Right cardiac atrium (tissue), 5 donors: Measurements from ENCODE around the gene MTAP. TPM values are rescaled to one million over a fixed set of nuclear protein-coding genes. Genes with fewer than 3 reads are reported as not detected.
"Not testable (repeated sequence)": the region's sequence is repeated elsewhere in the genome, so short reads cannot be mapped to it uniquely, and the experiment has no call there.

Experiments used
- ATAC-seq, 2 donors: fragments of 200-7000 bp; cut with Tn5 transposase; one replicate each; pipeline versions ENCODE4 v1.8.0 to v1.9.1; 2020; ENCODE audit warnings: moderate library complexity in 2 of 2, mild to moderate bottlenecking in 1 of 2
- DNase-seq, 3 donors: peaks; one replicate each; pipeline ENCODE4 v3.0.0-alpha.2; 2020
- H3K27ac ChIP-seq: one replicate; pipeline ENCODE4 v1.5.1; 2013; ENCODE audit warnings: mild to moderate bottlenecking, low read length, control low read depth, moderate library complexity
- H3K27me3 ChIP-seq: one replicate; pipeline ENCODE4 v1.6.1; 2013; ENCODE audit not compliant: control insufficient read depth, insufficient read depth
- H3K4me1 ChIP-seq: one replicate; pipeline ENCODE4 v1.6.1; 2013; ENCODE audit warnings: low read length; ENCODE audit not compliant: control insufficient read depth, insufficient read depth
- H3K4me3 ChIP-seq: one replicate; pipeline ENCODE4 v1.5.1; 2013; ENCODE audit warnings: low read length, control low read depth
- H3K9me3 ChIP-seq: one replicate; pipeline ENCODE4 v1.6.1; 2013; ENCODE audit warnings: low read length; ENCODE audit not compliant: control insufficient read depth
- WGBS: extraction: QIAGEN DNeasy Blood & Tissue Kit; methylation state at CpG from one replicate; pipeline ENCODE4 v1.1.7; 2013; 5-methylcytosine and 5-hydroxymethylcytosine counted together
- intact Hi-C, 4 donors: fragments of 100-400 bp; cut with DNase I; formaldehyde crosslinking; loops; one replicate each; pipeline versions ENCODE4 v1.11.0 to v1.14.0; 2022 to 2023
- polyA plus RNA-seq: library from polyadenylated mRNA; stranded (reverse); fragments of 200-250 nt; gene quantifications from one replicate; pipeline ENCODE4 v1.2.3, GENCODE V29; 2013
- total RNA-seq, 4 donors: library from RNA; stranded (reverse); fragmentation: NEBNext Ultra II Directional; extraction: Animal tissue kit (Norgen Biotek cat#: 25700); gene quantifications; one replicate each; pipeline ENCODE4 v1.2.1, GENCODE V29; 2021
- donor health status: healthy with polysubstance abuse.
- donor health status: DM: no; HTN: yes; CAD: no.
- donor health status: DM: no; HTN: no; CAD: no.
- donor health status: DM: no; HTN: yes; CAD: no; lungs with severe emphysema.
- donor health status: DM: yes; HTN: yes; CAD: no.

The MTAP gene
- total and polyA plus RNA-seq, 5 donors, result 7.4 to 22.3 (median 22.2) TPM

DNA sequence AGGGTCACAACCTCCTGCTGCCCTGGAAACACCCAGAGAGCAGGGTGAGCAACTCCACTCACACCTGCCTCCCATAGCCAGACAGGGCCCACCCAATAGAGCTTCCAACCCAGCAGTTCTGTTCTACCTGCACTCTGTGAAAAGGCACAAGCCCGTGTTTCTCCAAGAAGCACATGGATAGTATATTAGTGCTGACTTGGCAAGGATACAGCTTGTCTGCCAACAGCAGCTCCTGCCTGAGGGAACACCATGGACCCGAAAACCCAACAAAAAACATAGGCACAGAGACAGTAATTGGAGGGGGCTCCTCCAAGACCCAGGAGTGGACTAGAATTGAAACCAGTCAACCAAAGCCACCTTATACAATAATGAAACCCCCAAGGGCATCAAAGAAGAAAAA, 143.2 kb downstream of the MTAP start:
- Histone ChIP-seq H3K4me1 (no peaks in the 10 kb centered on the region), H3K4me3 (no peak overlapping the region), H3K27ac (no peak overlapping the region), H3K27me3 (no peaks in the 10 kb centered on the region), H3K9me3 (no peaks in the 10 kb centered on the region)
- WGBS, result 85% methylated on average over 2 of the region's 2 CpGs
- intact Hi-C loops, result no loop called here
- ATAC-seq (no peak), DNase-seq (no peak)

DNA sequence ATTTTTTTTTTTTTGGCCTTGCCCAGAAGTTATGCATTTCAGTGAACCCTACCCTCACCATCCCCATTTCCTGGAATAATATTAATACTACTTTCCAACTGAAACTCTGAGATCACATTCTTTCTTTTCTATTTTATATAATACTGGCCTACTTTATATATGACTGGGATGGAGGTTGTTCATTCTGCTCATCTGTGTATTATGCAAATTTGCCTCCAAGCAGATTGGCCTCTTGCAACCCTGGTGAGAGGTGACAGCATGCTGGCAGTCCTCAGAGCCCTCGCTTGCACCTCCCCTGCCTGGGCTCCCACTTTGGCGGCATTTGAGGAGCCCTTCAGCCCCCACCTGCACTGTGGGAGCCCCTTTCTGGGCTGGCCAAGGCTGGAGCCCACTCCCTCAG, 156.4 kb downstream of the MTAP start:
- H3K4me3 ChIP-seq, result no peak overlapping the region
- no peak overlapping the region for H3K27ac ChIP-seq
- 87% methylated on average over 2 of the region's 2 CpGs for WGBS
- no peaks in the 10 kb centered on the region for H3K27me3 ChIP-seq
- H3K9me3 ChIP-seq, result no peaks in the 10 kb centered on the region
- no peak for ATAC-seq
- DNase-seq, result no peak
- no peaks in the 10 kb centered on the region for H3K4me1 ChIP-seq
- intact Hi-C loops, result no loop called here

GRCh38 chr9:21959268-21959667, 156.8 kb downstream of the MTAP start:
- intact Hi-C loops, H3K27me3 ChIP-seq, H3K4me1 ChIP-seq, DNase-seq, H3K4me3 ChIP-seq, H3K9me3 ChIP-seq, H3K27ac ChIP-seq, ATAC-seq: not testable (repeated sequence)
- WGBS, result 95% methylated on average over 32 of the region's 33 CpGs

DNA sequence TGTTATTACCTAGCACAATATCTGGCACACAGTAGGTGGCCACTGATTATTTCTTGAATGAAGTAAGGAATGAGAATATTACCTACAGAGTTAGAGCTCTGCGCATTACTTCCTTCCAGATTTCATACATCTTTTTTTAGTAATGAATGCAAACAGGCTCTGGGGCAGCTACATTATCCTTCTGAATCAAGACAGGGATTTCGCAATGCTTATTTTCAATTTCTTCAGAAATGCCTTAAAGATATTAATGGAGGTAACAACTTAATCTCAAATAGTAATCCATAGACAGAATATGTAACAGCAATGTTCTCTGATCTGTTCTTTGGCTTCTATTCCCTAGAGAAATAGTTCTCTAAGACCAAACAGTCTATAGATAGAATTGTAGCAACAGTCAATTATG, 159.1 kb downstream of the MTAP start:
- ATAC-seq (no peak), DNase-seq (no peak)
- H3K27ac ChIP-seq, result no peak overlapping the region
- H3K27me3 ChIP-seq, result no peaks in the 10 kb centered on the region
- intact Hi-C loops, result no loop called here
- H3K4me1 ChIP-seq, result no peaks in the 10 kb centered on the region
- no peaks in the 10 kb centered on the region for H3K9me3 ChIP-seq
- 94% methylated on average over 2 of the region's 2 CpGs for WGBS
- no peak overlapping the region for H3K4me3 ChIP-seq

DNA sequence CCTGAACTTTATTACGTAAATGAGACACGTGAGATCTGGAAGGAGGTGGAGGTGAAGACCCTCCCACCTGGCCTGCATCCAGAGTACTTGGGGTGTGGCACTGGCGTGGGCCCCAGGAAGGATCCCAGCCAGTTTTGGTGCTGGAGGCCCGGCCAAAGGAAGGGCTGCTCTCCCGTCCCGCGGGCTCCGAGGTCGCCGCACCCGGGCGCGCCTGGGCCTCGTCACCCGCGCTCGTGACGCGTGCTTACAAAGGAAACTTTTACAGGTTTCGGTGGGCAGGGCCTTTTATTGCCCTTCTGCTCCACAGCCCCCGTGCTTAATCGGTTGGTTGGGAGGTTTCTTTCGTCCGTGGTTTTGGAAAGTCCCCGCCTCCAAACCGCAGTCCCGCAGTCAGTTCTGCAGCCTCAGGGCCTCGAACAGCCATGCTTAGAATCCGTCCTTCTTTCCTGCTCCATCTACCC, 162.5 kb downstream of the MTAP start:
- H3K4me3 ChIP-seq, result peak overlapping the region; percentile 11
- peak in 1 of 2 donors; percentile 41 for ATAC-seq
- 2% methylated on average over 29 of the region's 29 CpGs for WGBS

DNA sequence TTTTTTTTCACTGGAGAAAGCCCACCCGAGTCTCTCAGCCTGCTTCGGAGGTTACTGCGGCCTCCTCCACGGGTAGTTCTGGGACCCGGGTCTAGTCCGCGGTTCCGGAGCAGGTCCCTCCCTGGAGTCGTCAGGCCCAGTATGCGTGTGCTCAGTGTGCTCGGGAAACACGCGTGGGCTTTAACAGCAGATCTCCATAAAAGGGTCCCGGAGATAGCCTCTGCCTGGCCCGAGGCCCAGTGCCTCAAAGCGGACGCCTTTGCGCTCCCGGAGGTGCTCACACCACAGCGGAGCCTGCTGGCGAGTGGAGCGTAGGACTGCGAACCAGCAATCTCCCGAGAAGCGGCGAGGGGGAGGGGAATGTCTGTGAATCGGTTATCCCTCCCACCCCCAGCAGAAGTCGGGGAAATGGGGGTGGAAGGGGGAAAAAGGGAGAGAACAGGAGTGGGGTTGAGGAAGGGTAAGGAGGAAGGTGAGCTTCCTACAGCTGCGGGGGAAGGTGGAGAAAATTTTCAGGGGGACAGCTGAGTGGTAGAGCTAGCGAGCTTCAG, 163.0 kb downstream of the MTAP start:
- H3K4me1 ChIP-seq, result no peaks in the 10 kb centered on the region
- H3K4me3 ChIP-seq, result peak overlapping the region; percentile 11
- intact Hi-C loops, result no loop called here
- WGBS, result 1% methylated on average over 30 of the region's 30 CpGs
- H3K27me3 ChIP-seq, result no peaks in the 10 kb centered on the region
- H3K27ac ChIP-seq, result no peak overlapping the region
- peak; percentile 64 to 68 for ATAC-seq
- peak in 2 of 3 donors; percentile 47 to 65 for DNase-seq
- peaks cover 3% of the 10 kb centered on the region for H3K9me3 ChIP-seq

More for the DNA sequence above, 162.5 kb downstream of the MTAP start:
- Histone ChIP-seq H3K9me3 (peaks cover 3% of the 10 kb centered on the region), H3K4me1 (no peaks in the 10 kb centered on the region), H3K27ac (no peak overlapping the region), H3K27me3 (no peaks in the 10 kb centered on the region)
- intact Hi-C loops, result no loop called here
- peak in 1 of 3 donors; percentile 24 for DNase-seq

DNA sequence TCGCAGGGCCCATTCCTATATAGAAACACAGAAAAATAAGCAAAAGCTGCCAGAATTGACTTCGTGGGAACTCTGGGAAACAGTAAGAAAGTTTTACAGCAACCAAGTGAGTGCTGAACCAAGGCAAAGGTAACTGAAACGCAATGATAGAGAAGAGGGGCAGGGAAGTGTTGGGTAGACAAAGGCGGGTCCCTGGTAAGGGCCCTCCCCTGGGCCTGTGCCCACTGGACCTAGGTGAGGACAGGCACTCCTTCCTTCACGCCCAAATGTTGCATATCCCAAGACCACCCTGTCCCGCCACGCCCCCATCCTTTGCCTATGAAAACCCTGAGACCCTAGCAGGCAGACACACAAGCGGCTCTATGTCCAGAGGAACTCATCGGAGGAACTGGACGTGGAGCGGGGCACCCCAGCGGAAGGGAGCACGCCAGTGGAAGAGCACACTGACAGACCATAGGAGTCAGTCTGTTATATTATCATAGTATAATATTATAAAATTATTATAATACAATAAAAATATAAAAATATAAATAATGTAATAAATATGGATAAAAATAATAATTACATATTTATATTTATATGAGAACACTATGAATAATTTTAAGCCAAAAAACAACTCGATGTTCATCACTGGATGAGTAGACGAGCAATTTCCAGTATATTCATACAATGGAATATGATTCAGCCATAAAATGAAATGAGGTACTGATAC, 163.9 kb downstream of the MTAP start:
- WGBS, result 11% methylated on average over 15 of the region's 15 CpGs
- intact Hi-C loops, result no loop called here
- Histone ChIP-seq H3K27ac (no peak overlapping the region), H3K27me3 (no peaks in the 10 kb centered on the region), H3K4me3 (no peak overlapping the region), H3K9me3 (peaks cover 3% of the 10 kb centered on the region), H3K4me1 (no peaks in the 10 kb centered on the region)
- DNase-seq (no peak), ATAC-seq (no peak)

DNA sequence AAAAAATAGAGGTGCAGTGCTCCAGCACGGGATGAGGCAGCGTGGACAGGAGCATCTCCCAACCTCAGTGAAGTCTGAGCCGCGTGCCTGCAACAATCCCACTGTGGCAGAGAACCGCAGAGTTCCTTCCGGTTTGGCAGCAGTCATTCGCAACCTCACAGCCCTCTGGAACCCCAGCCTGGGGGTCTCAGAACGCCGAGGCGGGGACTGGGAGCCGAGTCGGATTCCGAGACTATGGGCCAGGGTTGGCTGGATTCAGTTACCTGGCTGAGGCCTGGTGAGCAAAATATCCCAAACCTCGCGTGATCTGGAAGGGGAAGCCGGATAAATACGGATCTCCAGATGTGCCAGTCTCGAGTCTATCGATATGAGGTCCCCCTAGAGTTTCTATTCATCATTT, 164.7 kb downstream of the MTAP start:
- H3K4me3 ChIP-seq, result peak overlapping the region; percentile 10
- H3K9me3 ChIP-seq, result peaks cover 3% of the 10 kb centered on the region
- no peak for DNase-seq
- peaks cover 2% of the 10 kb centered on the region for H3K27me3 ChIP-seq
- H3K4me1 ChIP-seq, result no peaks in the 10 kb centered on the region
- no peak for ATAC-seq
- 9% methylated on average over 19 of the region's 19 CpGs for WGBS
- H3K27ac ChIP-seq, result no peak overlapping the region
- intact Hi-C loops, result no loop called here

DNA sequence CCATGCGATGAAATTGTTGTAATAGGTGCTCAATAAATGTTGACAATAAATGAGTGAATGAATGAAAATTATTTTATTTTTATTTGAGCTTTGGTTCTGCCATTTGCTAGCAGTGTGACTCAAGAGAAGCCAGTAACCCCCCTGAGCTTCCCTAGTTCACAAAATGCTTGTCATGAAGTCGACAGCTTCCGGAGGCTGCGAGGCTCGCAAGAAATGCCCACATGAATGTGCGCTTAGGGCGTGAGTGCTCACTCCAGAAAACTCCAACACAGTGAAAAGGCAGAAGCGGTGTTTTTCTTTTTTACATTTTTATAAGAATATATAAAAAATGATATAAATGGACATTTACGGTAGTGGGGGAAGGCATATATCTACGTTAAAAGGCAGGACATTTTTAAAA, 165.3 kb downstream of the MTAP start:
- no peak for DNase-seq
- Histone ChIP-seq H3K4me1 (no peaks in the 10 kb centered on the region), H3K9me3 (peaks cover 3% of the 10 kb centered on the region), H3K4me3 (no peak overlapping the region), H3K27ac (no peak overlapping the region), H3K27me3 (peaks cover 6% of the 10 kb centered on the region)
- WGBS, result 16% methylated on average over 10 of the region's 10 CpGs
- ATAC-seq, result no peak
- intact Hi-C loops, result no loop called here

DNA sequence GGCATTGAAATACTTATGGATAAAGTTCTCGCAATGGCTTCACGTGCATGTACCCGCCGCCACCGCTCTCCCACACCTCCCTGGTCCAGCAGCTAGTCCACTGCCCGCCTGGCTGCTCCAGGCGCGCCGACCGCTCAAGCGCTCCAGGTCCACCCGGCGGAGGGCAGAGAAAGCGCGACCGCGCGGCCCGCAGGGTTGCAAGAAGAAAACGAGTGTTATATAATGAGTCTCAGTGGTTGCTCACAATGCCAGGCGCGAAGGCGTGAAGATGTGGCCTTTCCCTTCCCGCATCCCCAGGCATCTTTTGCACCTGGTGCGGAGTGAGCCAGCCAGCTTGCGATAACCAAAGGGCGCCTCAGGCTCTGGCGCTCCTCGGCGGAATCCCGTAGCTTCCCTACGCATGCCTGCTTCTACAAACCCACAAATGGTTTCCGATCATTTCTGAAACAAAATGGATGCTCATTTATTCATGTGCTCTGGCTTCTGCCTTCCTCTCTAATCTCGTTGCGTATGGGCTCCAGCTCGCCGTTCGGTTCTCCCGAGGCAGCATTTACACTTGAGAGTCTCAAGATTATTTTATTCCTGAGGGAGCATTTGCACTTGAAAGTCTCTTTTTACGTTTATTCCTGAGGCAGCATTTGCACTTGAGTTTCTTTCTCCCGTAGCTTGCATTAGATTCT, 166.0 kb downstream of the MTAP start:
- H3K9me3 ChIP-seq, result peaks cover 3% of the 10 kb centered on the region
- intact Hi-C loops, result no loop called here
- H3K27me3 ChIP-seq, result peaks cover 6% of the 10 kb centered on the region
- 5% methylated on average over 41 of the region's 41 CpGs for WGBS
- no peak overlapping the region for H3K27ac ChIP-seq
- H3K4me1 ChIP-seq, result no peaks in the 10 kb centered on the region
- ATAC-seq, result no peak
- DNase-seq, result no peak
- H3K4me3 ChIP-seq, result no peak overlapping the region
